Cerebellar cortex (tissue), 1 donor: ENCODE measurements around the gene LRRFIP2.
"Not testable (repeated sequence)": the region's sequence is repeated elsewhere in the genome, so short reads cannot be mapped to it uniquely, and the experiment has no call there.

ENCODE experiments used
- DNase-seq: peaks from one replicate; pipeline ENCODE4 v3.0.0-alpha.2; 2015; ENCODE audit warnings: low spot score

Gene LRRFIP2

GRCh38 chr3:37189109-37189508 is 14.7 kb upstream of the LRRFIP2 start:
- no peak for DNase-seq

- DNase-seq: no peak
Measured at GRCh38 chr3:37183976-37184375, 9.6 kb upstream of the LRRFIP2 start.

- no peak for DNase-seq
Measured at GRCh38 chr3:37183375-37183831, 9.0 kb upstream of the LRRFIP2 start.

DNA sequence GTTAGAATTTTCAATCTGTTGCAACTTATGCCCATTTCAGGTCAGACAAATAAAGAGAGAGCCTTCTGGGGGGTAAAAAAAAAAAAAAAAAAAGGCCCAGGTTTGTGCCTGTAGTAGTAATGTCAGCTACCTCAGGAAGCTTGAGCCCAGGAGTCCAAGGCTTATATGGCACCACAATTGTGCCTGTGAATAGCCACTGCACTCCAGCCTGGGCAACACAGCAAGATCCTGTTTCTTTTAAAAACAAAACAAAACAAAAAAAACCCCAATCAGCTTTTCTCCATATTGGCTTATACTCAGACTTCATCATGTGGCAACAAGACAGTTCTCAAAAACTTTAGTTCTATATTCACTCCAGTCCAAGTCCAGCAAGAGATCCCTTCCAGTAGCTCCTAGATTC is 8.4 kb upstream of the LRRFIP2 start:
- DNase-seq: no peak

DNA sequence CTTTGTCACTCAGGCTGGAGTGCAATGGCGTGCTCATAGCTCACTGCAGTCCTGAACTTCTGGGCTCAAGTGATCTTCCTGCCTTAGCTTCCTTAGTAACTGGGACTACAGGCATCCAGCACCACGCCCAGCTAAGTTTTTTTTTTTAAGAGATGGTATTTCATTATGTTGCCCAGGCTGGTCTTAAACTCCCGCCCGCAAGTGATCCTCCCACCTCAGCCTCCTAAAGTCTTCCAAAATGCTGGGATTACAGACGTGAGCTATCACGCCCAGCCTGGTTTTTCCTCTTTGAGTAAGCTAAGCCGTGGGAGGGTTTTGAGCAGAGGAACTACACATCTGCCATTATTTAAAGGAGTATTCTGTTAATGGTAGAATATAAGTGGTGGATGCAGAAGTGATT is 7.4 kb upstream of the LRRFIP2 start:
- DNase-seq: no peak

- no peak for DNase-seq
Measured at GRCh38 chr3:37179144-37179967, 5.0 kb upstream of the LRRFIP2 start.

- no peak for DNase-seq
Measured at GRCh38 chr3:37173806-37174205, 576 bp downstream of the LRRFIP2 start.

- no peak for DNase-seq
Measured at GRCh38 chr3:37171144-37171543, 3.2 kb downstream of the LRRFIP2 start.

DNA sequence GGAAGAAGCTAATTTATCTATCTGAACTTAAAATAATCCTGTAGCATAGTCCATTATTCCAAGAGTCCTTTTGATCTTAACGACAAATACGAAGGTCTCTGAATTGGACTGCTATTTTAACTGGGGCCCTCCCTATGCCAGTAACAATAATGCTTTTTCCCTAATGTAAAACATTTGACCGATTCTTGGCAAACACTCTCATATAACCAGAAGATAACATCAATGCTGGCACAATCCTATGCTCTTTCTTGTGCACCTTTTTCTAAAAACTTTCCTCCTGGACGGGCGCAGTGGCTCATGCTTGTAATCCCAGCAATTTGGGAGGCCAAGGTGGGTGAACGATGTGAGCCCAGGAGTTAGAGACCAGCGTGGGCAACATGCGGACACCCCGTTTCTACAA is 3.9 kb downstream of the LRRFIP2 start:
- DNase-seq: no peak

DNA sequence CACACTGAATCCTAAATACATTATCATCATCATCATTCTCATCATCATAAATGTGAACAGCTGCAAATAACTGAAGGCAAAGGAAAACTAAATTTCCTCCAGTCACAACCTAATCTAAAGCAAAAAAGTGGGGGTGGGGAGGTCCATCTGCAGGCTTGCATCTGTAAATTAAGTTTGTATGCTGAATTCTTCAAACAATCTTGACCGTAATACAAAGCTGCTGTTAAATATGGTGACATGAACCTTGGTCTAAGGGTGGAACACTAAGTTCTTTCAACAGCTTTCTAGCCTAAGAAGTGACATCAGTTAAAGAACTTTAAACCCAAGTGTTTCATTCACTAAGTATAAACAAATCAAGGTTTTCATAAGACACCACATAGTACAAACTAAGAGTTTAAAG is 4.3 kb downstream of the LRRFIP2 start:
- DNase-seq: no peak

GRCh38 chr3:37168896-37169295 is 5.5 kb downstream of the LRRFIP2 start:
- no peak for DNase-seq

- no peak for DNase-seq
Measured at GRCh38 chr3:37163262-37164015, 10.9 kb downstream of the LRRFIP2 start.

- no peak for DNase-seq
Measured at GRCh38 chr3:37162501-37163245, 11.7 kb downstream of the LRRFIP2 start.

- DNase-seq: no peak
Measured at GRCh38 chr3:37161351-37161750, 13.0 kb downstream of the LRRFIP2 start.

GRCh38 chr3:37155782-37156181 is 18.6 kb downstream of the LRRFIP2 start:
- no peak for DNase-seq

- no peak for DNase-seq
Measured at GRCh38 chr3:37154668-37155314, 19.6 kb downstream of the LRRFIP2 start.

DNA sequence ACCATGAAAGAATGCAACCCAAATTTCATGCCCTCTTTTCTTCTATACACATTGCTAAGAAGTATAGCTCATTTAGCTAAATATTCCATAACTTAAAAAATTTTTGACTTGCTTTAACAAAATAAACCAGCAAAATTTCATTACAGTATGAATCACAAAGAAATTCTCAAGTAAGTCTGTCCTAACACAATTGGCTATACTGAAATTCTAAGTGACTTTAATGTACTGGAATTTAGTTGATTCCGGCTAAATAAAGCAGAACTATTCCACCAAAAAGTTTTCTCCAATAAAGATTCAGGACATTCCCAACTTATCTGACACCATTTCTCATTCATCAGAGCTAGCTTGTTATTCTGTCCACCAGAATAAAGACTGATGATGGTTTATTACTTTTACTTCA is 23.8 kb downstream of the LRRFIP2 start:
- no peak for DNase-seq

DNA sequence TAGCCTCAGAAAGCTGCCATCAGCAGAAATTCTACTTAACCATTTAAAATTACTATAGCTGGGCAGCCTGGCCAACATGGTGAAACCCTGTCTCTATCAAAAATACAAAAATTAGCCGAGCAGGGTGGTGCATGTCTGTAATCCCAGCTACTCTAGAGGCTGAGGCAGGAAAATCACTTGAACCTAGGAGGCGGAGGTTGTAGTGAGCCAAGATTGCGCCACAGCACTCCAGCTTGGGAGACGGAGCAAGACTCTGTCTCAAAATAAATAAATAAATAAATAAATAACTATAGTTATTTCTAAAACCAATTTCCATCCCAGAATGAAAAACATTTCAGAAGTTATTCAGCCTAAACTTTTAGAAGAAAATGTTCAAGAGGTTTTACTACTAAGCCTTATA is 25.1 kb downstream of the LRRFIP2 start:
- no peak for DNase-seq

DNA sequence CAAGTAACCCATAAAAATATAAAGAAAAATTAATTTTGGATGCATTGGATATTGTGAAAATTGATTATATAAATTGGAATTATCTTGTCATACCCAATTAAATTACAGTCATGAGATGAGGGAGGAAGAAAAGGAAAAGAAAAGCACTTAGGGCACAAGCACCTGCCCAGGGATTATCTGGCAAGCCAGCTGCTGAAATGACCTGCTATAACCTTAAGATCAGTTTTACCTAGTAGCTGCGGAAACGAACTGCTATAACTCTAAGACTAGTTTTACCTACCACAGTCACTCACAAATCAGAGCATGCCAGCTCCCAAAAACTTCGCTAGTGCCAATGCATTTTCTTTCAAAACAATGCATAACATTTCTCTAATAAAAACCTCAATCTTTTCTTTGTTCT is 26.2 kb downstream of the LRRFIP2 start:
- no peak for DNase-seq

GRCh38 chr3:37147666-37148065 is 26.7 kb downstream of the LRRFIP2 start:
- DNase-seq: no peak

GRCh38 chr3:37146927-37147326 is 27.5 kb downstream of the LRRFIP2 start:
- not testable (repeated sequence) for DNase-seq

DNA sequence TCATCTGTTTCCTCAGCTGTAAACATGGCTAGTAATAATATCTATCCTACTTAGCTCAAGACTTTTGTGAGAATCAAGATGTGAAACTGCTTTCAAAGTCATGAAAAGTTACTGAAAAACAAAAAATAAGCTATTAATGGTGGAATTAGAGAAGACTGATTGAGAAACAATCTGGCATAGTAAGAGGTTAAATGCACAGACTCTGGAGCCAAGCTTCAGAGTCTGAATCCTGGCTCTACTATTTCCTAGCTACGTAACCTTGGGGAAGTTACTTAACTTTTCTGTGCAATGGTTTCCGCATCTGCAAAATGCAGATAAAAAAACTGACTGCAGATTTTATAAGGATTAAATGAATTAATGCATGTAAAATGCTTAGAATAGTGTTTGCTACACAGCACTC is 28.8 kb downstream of the LRRFIP2 start:
- no peak for DNase-seq
